CD4-positive, alpha-beta T cell (primary cell): ENCODE results near the gene TMEM132C. TPM values are rescaled to one million over a fixed set of nuclear protein-coding genes. Genes with fewer than 3 reads are reported as not detected.

ENCODE experiments used
- ATAC-seq: fragments of 200-7000 bp; cut with Tn5 transposase; one replicate; pipeline ENCODE4 v1.10.0; 2022; ENCODE audit warnings: mild to moderate bottlenecking; ENCODE audit not compliant: poor library complexity
- CTCF ChIA-PET: fragments of 350-600 bp; sonication (Branson Sonifier 250); formaldehyde crosslinking; loops from one replicate; lab custom pipeline; 2021; ENCODE audit warnings: antibody characterized with exemption, inconsistent platforms; lab: Charles Lee
- POLR2A ChIA-PET: fragments of 350-600 bp; sonication (Branson Sonifier 250); formaldehyde crosslinking; loops from one replicate; lab custom pipeline; 2021; ENCODE audit warnings: antibody characterized with exemption, inconsistent platforms; lab: Charles Lee
- DNase-seq, 14 experiments: peaks; one replicate each; pipeline ENCODE4 v3.0.0-alpha.2; 2013 to 2020; ENCODE audit warnings: mixed read lengths in 2 of 14
- H3K27ac ChIP-seq, 2 donors: one replicate each; pipeline versions ENCODE4 v1.5.1 to v1.7.0; 2013; ENCODE audit warnings: low read length in 2 of 2, low read depth in 1 of 2, mild to moderate bottlenecking in 1 of 2
- H3K27me3 ChIP-seq, 2 experiments: 1 replicate in 1 of 2; 2 replicates in 1 of 2; pipeline versions ENCODE4 v1.6.1 to v1.7.0; 2013; ENCODE audit warnings: low read length in 2 of 2, control low read depth in 1 of 2, mild to moderate bottlenecking in 1 of 2, moderate library complexity in 1 of 2; ENCODE audit not compliant: insufficient read depth in 2 of 2, control insufficient read depth in 1 of 2
- H3K36me3 ChIP-seq: one replicate; pipeline ENCODE4 v1.6.1; 2013; ENCODE audit warnings: low read length, control low read depth; ENCODE audit not compliant: insufficient read depth
- H3K4me1 ChIP-seq: one replicate; pipeline ENCODE4 v1.6.1; 2013; ENCODE audit warnings: low read length, control low read depth; ENCODE audit not compliant: insufficient read depth
- H3K4me3 ChIP-seq: one replicate; pipeline ENCODE4 v1.5.1; 2013; ENCODE audit warnings: mild to moderate bottlenecking, low read length, moderate library complexity
- H3K9me3 ChIP-seq, 2 experiments: 1 replicate in 1 of 2; 2 replicates in 1 of 2; pipeline versions ENCODE4 v1.6.1 to v1.7.0; 2013; ENCODE audit warnings: low read length in 2 of 2, mild to moderate bottlenecking in 2 of 2, control low read depth in 1 of 2, moderate library complexity in 1 of 2; ENCODE audit not compliant: control insufficient read depth in 1 of 2, insufficient read depth in 1 of 2
- H3K27ac Mint-ChIP-seq: one replicate; pipeline ENCODE4 v1.8.0; 2020; ENCODE audit warnings: mixed read lengths
- H3K27me3 Mint-ChIP-seq: one replicate; pipeline ENCODE4 v1.8.0; 2021; ENCODE audit warnings: mixed read lengths
- H3K36me3 Mint-ChIP-seq: one replicate; pipeline ENCODE4 v1.8.0; 2021; ENCODE audit warnings: low read depth, mixed read lengths
- H3K4me1 Mint-ChIP-seq: one replicate; pipeline ENCODE4 v1.8.0; 2021; ENCODE audit warnings: low read depth, mixed read lengths
- H3K4me3 Mint-ChIP-seq: one replicate; pipeline ENCODE4 v1.8.0; 2020; ENCODE audit warnings: mild to moderate bottlenecking, mixed read lengths
- H3K9me3 Mint-ChIP-seq: one replicate; pipeline ENCODE4 v1.8.0; 2020; ENCODE audit warnings: mixed read lengths
- intact Hi-C, 2 experiments: fragments of 100-400 bp; cut with DNase I in 1 of 2; cut with micrococcal nuclease in 1 of 2; formaldehyde crosslinking; loops; one replicate each; pipeline versions ENCODE4 v1.15.1 to v1.9.0; 2023 to 2025; cut with DNase I, micrococcal nuclease
- total RNA-seq, 174 experiments: library from RNA in 2 of 174; stranded (reverse) in 2 of 174; gene quantifications; one replicate each; pipeline ENCODE4 v1.2.3 and lab custom pipeline; 2021 to 2026
- TF ChIP-seq, protein P1 (sequence below): fragments of 200-600 bp; IDR thresholded peaks from one replicate; pipeline ENCODE4 v1.8.0; 2022; ENCODE audit warnings: antibody characterized with exemption, mild to moderate bottlenecking

Gene TMEM132C
- total RNA-seq, 2 experiments from 2014 or later = not detected

DNA sequence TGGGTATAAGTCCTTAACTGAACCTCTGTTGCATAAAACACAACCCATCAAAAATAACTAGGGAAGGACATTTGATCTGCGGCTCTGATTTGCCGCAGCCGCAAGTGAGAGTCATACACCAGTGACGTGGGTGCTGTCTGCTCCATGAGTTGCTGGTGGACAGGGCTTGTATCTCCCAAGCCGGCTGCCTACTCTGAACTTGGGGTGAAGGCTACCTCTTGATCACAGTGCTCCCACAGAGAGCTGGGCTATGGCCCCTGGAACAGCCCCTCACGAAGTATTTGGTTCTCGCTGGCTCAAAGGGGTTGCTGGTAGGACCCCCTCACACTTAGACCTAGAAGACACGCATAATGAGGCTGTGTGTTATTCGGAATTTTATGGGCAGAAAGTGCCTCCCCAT lies 118.8 kb downstream of the TMEM132C start:
- H3K4me3 ChIP-seq = no peak overlapping the region
- Mint-ChIP-seq H3K27ac (no peak overlapping the region), H3K4me3 (no peak overlapping the region), H3K4me1 (no peaks in the 10 kb centered on the region), H3K36me3 (no peaks in the 10 kb centered on the region), H3K27me3 (peaks cover 4% of the 10 kb centered on the region), H3K9me3 (no peaks in the 10 kb centered on the region)
- CTCF ChIA-PET = no interaction called here
- no peak for ATAC-seq
- no peak for DNase-seq
- no peak overlapping the region for H3K27ac ChIP-seq
- POLR2A ChIA-PET = no interaction called here
- intact Hi-C loops = no loop called here
- H3K36me3 ChIP-seq = no peaks in the 10 kb centered on the region
- no peaks in the 10 kb centered on the region for H3K27me3 ChIP-seq
- TF ChIP-seq, protein P1, sequence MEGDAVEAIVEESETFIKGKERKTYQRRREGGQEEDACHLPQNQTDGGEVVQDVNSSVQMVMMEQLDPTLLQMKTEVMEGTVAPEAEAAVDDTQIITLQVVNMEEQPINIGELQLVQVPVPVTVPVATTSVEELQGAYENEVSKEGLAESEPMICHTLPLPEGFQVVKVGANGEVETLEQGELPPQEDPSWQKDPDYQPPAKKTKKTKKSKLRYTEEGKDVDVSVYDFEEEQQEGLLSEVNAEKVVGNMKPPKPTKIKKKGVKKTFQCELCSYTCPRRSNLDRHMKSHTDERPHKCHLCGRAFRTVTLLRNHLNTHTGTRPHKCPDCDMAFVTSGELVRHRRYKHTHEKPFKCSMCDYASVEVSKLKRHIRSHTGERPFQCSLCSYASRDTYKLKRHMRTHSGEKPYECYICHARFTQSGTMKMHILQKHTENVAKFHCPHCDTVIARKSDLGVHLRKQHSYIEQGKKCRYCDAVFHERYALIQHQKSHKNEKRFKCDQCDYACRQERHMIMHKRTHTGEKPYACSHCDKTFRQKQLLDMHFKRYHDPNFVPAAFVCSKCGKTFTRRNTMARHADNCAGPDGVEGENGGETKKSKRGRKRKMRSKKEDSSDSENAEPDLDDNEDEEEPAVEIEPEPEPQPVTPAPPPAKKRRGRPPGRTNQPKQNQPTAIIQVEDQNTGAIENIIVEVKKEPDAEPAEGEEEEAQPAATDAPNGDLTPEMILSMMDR = no peak
- peaks cover 0 to 23% of the 10 kb centered on the region in 2 experiments for H3K9me3 ChIP-seq
- no peaks in the 10 kb centered on the region for H3K4me1 ChIP-seq

GRCh38 chr12:128387811-128388422 lies 120.9 kb downstream of the TMEM132C start:
- CTCF ChIA-PET = no interaction called here
- no peak overlapping the region for H3K4me3 ChIP-seq
- POLR2A ChIA-PET = no interaction called here
- H3K36me3 Mint-ChIP-seq = no peaks in the 10 kb centered on the region
- no peak overlapping the region for H3K27ac Mint-ChIP-seq
- H3K4me3 Mint-ChIP-seq = no peak overlapping the region
- ATAC-seq (no peak), DNase-seq (peak in 3 of 14 experiments; percentile 7 to 21 (median 20))
- H3K4me1 ChIP-seq = no peaks in the 10 kb centered on the region
- TF ChIP-seq, protein P1 = no peak
- intact Hi-C loops = no loop called here
- H3K9me3 Mint-ChIP-seq = peaks cover 4% of the 10 kb centered on the region
- H3K4me1 Mint-ChIP-seq = no peaks in the 10 kb centered on the region
- peaks cover 0 to 31% of the 10 kb centered on the region in 2 experiments for H3K9me3 ChIP-seq
- H3K27ac ChIP-seq = no peak overlapping the region
- H3K27me3 ChIP-seq = no peaks in the 10 kb centered on the region
- H3K36me3 ChIP-seq = no peaks in the 10 kb centered on the region
- H3K27me3 Mint-ChIP-seq = peaks cover 4% of the 10 kb centered on the region

DNA sequence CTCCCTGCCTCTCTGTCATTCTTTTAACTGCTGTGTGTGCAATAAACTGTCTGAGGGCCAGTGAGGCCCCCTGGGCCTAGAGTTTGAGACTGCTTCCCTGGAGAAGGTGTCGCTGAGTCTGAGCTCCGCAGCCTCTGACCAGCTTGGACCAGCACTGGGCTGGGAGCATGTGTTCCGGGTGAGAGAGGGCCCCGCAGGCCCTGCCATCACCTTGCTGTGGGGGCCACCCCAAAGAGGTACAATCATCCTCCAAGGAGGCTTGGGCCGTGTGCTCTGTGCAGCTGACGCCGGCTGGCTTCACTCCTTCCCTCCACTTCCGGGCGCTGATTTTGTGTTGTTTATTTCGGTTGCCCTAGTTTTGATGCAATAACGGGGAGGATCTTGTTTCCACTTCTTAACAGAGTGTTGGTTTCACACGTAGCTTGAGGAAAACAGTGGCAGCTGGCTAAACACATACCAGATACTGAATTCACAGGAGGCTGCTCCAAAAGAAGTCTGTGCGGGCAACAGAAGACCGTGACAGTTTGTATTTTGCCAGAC lies 121.6 kb downstream of the TMEM132C start:
- Mint-ChIP-seq H3K4me3 (no peak overlapping the region), H3K4me1 (no peaks in the 10 kb centered on the region), H3K36me3 (no peaks in the 10 kb centered on the region), H3K9me3 (peaks cover 4% of the 10 kb centered on the region), H3K27me3 (peaks cover 4% of the 10 kb centered on the region), H3K27ac (no peak overlapping the region)
- Histone ChIP-seq H3K4me1 (no peaks in the 10 kb centered on the region), H3K27ac (no peak overlapping the region), H3K9me3 (peaks cover 0 to 31% of the 10 kb centered on the region in 2 experiments), H3K4me3 (no peak overlapping the region), H3K27me3 (no peaks in the 10 kb centered on the region), H3K36me3 (no peaks in the 10 kb centered on the region)
- TF ChIP-seq, protein P1 = no peak
- DNase-seq = peak in 3 of 14 experiments; percentile 2 to 51 (median 26)
- POLR2A ChIA-PET = no interaction called here
- CTCF ChIA-PET = no interaction called here
- intact Hi-C loops = no loop called here
- no peak for ATAC-seq
